Measurements from ENCODE around the gene MRPS18A.

MRPS18A gene

GRCh38 chr6:43687437-43688347 lies at the start of gene MRPS18A:
MRPS18A (minus strand) TSS chr6:43687791; CDS start chr6:43687779, 12 bp downstream.
- DNase-seq (ENCODE audit: extremely low read depth in 1 of 2, low read depth in 1 of 2), result peak; percentile 31 to 60

GRCh38 chr6:43736844-43737243 lies 49.3 kb upstream of the MRPS18A start:
- DNase-seq (ENCODE audit: extremely low read depth in 1 of 2, low read depth in 1 of 2), result no peak

GRCh38 chr6:43736211-43736786 lies 48.7 kb upstream of the MRPS18A start:
- no peak for DNase-seq (ENCODE audit: extremely low read depth in 1 of 2, low read depth in 1 of 2)

GRCh38 chr6:43735642-43736199 lies 48.1 kb upstream of the MRPS18A start:
- no peak for DNase-seq (ENCODE audit: extremely low read depth in 1 of 2, low read depth in 1 of 2)

DNA sequence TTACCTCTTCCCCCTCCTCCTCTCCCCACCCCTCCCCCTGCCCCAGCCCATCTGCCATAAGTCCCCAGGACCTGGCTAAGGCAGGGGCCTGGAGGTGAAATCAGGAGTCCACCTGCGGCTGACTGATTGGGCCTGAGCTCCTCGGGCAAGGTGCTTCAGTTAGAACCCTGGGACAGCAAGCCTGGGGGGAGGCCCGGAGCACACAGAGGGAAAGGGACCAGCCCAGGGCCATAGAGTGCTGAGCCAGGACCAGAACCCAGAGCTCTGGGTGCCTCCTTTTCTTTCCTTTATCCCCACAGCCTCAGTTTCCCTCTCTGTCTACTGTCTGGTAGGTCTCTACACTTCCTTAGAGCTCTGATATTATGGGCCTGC lies 46.7 kb upstream of the MRPS18A start:
- no peak for DNase-seq (ENCODE audit: extremely low read depth in 1 of 2, low read depth in 1 of 2)

- no peak for DNase-seq (ENCODE audit: extremely low read depth in 1 of 2, low read depth in 1 of 2)
Measured at GRCh38 chr6:43733471-43734293, 46.1 kb upstream of the MRPS18A start.

DNA sequence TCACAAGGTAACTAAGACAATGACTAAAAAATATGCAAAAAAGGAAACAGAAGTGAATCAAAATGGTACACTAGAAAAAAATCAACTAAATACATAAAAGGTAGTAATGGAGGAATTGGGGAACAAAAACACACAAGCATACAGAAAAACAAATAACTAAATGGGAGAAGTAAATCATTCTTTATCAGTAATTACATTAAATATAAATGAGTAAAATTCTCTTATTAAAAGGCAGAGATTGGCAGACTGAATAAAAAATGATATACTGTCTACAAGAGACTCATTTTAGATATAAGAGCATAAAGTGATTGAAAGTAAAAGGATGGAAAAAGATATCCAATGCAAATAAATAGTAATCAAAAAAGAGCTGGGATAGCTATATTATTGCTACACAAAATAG lies 43.0 kb upstream of the MRPS18A start:
- no peak for DNase-seq (ENCODE audit: extremely low read depth in 1 of 2, low read depth in 1 of 2)

- no peak for DNase-seq (ENCODE audit: extremely low read depth in 1 of 2, low read depth in 1 of 2)
Measured at GRCh38 chr6:43729537-43729936, 41.9 kb upstream of the MRPS18A start.

GRCh38 chr6:43728586-43728985 lies 41.0 kb upstream of the MRPS18A start:
- no peak for DNase-seq (ENCODE audit: extremely low read depth in 1 of 2, low read depth in 1 of 2)

DNA sequence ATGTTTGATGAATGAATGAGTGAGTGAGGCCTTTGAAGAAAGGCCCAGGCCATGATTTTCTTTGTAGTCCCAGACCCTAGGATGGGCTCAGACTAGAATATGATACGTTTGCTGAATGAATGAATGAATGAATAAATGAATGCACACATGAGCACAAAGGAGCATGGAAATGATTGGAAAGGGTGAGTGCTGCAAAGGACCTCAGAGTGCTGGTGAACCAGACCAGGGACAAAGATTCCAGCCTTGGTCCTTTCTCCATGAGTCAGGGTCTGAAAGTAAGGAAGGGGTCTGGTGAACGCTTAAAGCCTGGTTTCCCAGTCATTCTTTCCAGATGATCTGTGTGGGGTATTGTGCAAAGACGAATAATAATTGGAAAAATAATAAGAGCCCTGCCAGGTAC lies 40.0 kb upstream of the MRPS18A start:
- no peak for DNase-seq (ENCODE audit: extremely low read depth in 1 of 2, low read depth in 1 of 2)

GRCh38 chr6:43725643-43726580 lies 38.3 kb upstream of the MRPS18A start:
- DNase-seq (ENCODE audit: extremely low read depth in 1 of 2, low read depth in 1 of 2), result no peak

DNA sequence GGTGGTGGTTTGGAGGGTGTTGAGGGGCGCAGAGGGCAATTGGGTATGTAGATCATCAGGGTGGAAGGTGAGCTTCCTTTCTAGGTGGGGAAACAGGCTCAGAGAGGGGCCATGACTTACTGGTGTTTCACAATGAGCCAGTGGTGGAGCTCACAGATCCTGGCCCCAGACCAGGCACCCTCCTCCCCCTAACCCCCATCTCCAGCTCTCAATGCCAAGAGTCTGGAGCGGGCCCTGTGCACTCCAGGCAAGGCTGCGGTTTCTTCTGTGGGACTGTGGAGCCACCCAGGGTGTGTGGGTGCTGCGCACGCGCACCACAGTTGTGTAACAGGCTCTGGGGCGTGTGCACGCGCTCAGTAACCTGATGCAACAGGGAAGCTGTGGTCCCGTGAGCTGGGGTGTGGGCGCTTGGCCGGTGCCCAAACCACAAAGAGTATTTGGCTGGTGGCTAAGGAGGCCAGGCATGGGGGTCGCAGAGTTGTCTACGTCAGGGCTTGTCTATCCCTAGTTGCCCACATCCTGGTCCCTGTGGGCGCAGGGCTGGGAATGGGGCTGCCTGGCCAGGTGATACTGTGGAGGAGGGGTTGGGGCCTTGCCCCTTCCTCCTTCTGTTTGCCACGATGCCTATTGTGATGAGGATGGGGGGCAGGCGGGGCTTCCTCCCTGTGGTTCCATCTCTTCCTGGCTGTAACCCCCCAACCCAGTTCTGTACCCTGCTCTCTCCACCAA lies 37.5 kb upstream of the MRPS18A start:
- DNase-seq (ENCODE audit: extremely low read depth in 1 of 2, low read depth in 1 of 2), result peak; percentile 10 to 27

- no peak for DNase-seq (ENCODE audit: extremely low read depth in 1 of 2, low read depth in 1 of 2)
Measured at GRCh38 chr6:43724354-43724753, 36.8 kb upstream of the MRPS18A start.

DNA sequence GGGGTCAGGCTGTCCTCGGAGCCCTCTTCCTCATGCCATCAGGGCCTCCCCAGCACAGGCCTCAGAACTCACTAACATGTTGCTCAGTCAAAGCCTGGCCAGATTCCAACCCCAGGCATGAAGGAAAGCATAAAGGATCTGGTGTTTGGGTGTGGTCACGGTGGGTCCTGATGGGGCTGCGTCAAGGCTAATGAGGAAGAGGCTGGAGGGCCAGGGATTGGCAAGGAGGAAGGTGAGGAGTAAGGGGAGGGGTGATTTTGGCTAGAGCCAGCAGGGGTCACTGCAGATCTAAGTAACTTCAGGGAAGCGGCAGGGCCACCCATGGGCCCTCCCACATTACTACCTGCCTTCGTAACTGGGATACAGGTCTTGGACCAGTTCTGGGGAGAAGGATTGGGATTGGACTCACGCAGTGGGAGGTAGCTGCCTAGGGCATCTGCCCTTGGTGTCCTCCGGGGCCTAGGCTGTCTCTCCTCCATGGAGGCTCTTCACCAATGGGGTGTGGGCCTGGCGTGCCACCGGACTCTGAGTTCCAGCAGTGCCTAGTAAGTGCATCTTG lies 36.2 kb upstream of the MRPS18A start:
- DNase-seq (ENCODE audit: extremely low read depth in 1 of 2, low read depth in 1 of 2), result peak; percentile 44 to 51

GRCh38 chr6:43722920-43723545 lies 35.4 kb upstream of the MRPS18A start:
- DNase-seq (ENCODE audit: extremely low read depth in 1 of 2, low read depth in 1 of 2), result no peak

GRCh38 chr6:43720999-43721398 lies 33.4 kb upstream of the MRPS18A start:
- DNase-seq (ENCODE audit: extremely low read depth in 1 of 2, low read depth in 1 of 2), result no peak

- no peak for DNase-seq (ENCODE audit: extremely low read depth in 1 of 2, low read depth in 1 of 2)
Measured at GRCh38 chr6:43719511-43719910, 31.9 kb upstream of the MRPS18A start.

- DNase-seq (ENCODE audit: extremely low read depth in 1 of 2, low read depth in 1 of 2), result no peak
Measured at GRCh38 chr6:43718387-43719105, 31.0 kb upstream of the MRPS18A start.
